GM13977 (cell line): ENCODE data around the gene PXDN.

Experiments used
- DNase-seq: peaks from one replicate; pipeline ENCODE4 v3.0.0; 2012; ENCODE audit warnings: low spot score
- in situ Hi-C: fragments of 300-500 bp; cut with MboI; formaldehyde crosslinking; loops from one replicate; pipeline ENCODE4 v1.12.0; 2022; ENCODE audit warnings: low sequenced_read_pairs, low pct_unique_long_range_greater_than_20kb, mixed read lengths, inconsistent platforms; ENCODE audit not compliant: unreplicated experiment
- TF ChIP-seq, protein P1 (sequence below): IDR thresholded peaks from 2 replicates; pipeline ENCODE4 v1.5.1; 2012; ENCODE audit warnings: mild to moderate bottlenecking, control low read depth; ENCODE audit not compliant: insufficient read depth; ENCODE audit errors: extremely low read depth, missing control alignments

PXDN gene

DNA sequence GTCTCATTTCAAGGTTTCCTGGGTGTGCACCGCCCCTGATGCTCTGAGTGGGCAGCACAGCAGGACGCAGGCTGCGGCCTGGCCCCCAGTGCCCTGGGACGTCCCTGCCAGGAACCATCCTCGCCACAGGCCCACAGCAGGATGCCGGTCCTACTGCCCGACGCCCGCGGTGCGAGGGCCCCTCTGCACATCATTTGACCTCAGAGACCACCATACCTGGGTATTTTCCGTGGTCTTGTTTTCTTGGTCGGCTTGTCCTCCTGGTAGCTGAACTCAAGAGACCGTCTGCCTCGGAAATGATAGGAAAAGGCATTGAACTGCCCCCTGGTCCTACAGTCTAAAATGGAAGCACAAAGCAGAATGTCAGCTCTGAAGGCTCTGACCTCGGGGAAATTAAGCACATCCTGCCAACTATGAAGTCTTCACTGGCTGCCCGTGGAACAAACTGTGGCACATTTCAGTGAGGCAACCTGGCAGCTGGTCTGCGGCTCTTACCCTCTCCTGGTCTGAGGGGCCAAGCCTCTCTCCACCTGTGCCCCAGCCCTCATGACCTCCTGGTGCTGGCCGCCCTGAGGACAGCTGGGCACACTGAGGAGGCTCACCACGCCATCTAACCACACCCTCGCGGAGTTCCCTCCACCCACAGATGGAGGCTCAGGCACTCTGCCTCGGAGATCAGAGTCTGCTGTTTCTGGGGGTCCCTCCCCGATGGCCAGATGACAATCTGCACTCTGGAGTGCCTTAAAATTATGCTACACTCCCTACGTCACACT lies 105.0 kb downstream of the PXDN start:
- in situ Hi-C loops: no loop called here
- no peak for DNase-seq
- TF ChIP-seq, protein P1, sequence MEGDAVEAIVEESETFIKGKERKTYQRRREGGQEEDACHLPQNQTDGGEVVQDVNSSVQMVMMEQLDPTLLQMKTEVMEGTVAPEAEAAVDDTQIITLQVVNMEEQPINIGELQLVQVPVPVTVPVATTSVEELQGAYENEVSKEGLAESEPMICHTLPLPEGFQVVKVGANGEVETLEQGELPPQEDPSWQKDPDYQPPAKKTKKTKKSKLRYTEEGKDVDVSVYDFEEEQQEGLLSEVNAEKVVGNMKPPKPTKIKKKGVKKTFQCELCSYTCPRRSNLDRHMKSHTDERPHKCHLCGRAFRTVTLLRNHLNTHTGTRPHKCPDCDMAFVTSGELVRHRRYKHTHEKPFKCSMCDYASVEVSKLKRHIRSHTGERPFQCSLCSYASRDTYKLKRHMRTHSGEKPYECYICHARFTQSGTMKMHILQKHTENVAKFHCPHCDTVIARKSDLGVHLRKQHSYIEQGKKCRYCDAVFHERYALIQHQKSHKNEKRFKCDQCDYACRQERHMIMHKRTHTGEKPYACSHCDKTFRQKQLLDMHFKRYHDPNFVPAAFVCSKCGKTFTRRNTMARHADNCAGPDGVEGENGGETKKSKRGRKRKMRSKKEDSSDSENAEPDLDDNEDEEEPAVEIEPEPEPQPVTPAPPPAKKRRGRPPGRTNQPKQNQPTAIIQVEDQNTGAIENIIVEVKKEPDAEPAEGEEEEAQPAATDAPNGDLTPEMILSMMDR: no peak

DNA sequence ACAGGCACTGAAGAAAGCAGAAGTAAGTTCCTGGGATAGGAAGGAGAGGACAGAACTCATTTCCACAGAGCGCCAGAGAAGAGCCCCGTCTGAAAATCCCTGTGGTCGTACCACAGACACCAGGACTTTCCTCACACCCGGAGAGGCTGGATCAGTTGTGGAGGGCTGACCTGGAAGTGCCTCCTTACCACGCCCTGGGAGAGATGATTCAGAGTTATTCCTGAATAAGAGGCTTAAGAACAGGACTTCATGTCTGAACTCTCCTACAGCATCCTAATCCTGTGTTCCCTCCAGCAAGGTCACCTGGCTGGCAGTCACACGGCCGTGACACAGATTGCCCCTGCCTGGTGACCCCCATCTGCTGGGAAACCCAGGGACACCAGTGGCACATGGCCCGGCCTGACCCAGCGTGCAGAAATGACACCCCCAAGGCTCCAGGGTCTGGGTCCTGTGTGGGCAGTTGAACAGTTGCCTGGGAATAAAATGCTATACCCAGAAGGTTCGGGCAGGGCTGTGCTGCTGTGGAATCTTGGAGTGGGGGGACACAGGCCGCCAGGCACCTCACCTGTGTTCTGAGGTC lies 105.9 kb downstream of the PXDN start:
- in situ Hi-C loops: no loop called here
- TF ChIP-seq, protein P1: no peak
- no peak for DNase-seq

DNA sequence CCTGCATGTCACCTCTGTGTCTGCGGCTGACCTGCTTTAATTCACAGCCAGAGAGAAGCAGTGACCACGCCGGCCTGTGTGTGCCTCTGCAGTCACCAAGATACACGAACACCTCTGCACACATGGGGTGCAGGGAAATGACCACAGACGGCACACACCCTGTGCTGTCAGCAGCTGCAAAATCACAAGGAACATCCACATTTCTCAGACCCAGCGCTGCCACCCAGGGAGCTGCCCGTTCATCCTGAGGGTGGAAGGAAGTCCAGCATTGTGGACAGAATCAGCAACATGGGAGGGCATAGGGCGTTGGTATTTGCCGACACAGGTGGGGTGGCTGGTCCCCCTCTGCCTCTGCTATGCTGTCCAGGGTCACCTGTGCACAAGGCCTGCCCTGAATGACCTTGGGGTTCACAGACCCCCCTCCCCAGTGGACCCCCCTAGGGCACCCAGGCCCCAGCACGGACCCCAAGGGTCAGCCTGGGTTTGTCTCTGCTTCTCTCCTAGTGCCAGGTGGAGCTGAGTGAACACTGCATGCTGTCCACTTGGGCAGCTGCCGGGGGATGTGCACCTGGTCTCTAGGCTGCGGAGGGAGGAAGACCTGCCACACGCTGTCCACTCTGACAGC lies 107.4 kb downstream of the PXDN start:
- in situ Hi-C loops: no loop called here
- no peak for DNase-seq
- TF ChIP-seq, protein P1: no peak

DNA sequence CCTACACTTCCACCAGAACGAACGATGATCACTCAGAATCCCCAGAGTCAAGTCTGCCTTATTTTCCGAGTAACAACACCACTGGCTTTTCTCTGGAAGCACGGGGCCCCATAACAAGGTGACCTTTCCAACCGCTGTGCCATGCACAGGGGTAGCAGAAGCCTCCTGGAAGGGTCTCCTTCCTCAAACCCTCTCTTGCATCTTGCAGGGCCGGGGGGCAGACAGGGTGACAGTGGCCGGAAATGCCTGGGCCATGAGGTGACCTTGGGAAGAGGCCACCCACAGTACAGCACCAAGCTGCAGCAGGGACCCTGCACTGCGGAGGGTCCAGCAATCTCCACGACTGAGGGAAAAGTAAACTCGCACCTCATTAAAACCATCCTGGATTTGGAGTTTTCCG lies 108.5 kb downstream of the PXDN start:
- in situ Hi-C loops: no loop called here
- no peak for DNase-seq
- TF ChIP-seq, protein P1: no peak

DNA sequence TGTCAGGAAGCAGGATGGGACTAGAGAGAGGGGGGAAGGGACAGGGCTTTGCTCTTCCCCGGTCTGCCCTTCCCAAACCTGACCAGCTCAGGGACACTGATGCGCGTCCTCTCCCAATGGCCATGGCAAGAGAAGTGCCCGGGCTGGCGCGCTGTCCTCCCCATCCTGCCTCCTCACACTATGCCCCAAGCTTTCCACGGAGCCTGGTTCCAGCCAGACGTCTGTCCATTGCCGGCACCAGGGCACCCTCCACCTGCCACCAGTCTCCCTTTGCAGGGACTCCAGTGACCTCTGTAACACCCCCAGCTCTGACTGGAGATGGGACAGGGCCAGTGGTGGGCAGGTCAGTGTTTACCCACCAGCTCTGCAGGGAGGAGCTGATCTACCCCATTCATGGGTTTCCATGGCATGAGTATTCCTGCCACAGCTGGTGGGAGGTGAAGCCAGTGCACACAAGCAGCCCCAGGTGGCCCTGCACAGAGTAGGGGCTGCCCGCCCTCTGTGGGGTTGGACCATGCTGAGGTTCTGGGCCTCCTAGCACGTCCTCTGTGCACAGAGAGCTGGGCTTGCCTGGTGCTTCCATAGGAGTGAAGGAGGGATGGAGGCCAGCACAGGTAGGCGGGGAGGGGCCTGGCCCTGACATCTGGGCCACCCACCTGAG lies 109.5 kb downstream of the PXDN start:
- TF ChIP-seq, protein P1: no peak
- no peak for DNase-seq
- in situ Hi-C loops: no loop called here

DNA sequence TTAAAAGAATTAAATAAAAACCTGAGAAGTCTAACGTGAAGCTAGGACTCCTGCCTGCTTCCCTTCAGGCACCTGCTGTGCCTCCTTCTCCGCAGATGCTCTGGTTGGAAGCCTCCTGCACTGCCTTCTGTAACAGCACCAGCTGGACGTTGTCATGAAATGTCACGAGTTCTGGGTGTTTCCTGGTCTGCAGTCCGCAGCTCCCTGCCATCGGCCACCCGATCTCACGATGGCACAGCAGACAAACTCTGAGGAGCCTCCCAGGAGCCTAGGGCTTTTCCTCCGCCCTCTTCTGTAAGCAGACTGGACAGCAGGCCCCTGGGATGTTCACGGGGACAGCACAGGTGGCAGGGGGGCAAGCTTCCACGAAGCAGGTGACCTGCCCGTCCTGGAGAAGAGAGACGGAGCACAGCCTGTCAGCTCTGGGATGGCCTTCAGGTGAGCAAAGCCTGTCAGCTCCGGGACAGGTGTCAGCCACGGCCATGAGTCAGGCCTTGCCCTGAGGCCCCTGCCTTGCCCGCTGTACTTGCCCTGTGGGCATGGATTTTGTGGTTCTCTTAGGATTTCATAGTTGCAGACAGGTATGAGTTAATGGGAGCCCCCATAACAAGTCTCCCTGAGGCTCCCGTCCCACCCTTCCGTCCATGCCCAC lies 110.3 kb downstream of the PXDN start:
- DNase-seq: no peak
- TF ChIP-seq, protein P1: no peak
- in situ Hi-C loops: no loop called here
